GM19372 (cell line): Measurements from ENCODE around the gene STX16.

Experiments used
- ATAC-seq: cut with Tn5 transposase; IDR thresholded peaks from one replicate; pipeline ENCODE4 v1.9.1; 2021; ENCODE audit warnings: mild to moderate bottlenecking, low read depth, moderate library complexity; ENCODE audit not compliant: unreplicated experiment

STX16 gene

DNA sequence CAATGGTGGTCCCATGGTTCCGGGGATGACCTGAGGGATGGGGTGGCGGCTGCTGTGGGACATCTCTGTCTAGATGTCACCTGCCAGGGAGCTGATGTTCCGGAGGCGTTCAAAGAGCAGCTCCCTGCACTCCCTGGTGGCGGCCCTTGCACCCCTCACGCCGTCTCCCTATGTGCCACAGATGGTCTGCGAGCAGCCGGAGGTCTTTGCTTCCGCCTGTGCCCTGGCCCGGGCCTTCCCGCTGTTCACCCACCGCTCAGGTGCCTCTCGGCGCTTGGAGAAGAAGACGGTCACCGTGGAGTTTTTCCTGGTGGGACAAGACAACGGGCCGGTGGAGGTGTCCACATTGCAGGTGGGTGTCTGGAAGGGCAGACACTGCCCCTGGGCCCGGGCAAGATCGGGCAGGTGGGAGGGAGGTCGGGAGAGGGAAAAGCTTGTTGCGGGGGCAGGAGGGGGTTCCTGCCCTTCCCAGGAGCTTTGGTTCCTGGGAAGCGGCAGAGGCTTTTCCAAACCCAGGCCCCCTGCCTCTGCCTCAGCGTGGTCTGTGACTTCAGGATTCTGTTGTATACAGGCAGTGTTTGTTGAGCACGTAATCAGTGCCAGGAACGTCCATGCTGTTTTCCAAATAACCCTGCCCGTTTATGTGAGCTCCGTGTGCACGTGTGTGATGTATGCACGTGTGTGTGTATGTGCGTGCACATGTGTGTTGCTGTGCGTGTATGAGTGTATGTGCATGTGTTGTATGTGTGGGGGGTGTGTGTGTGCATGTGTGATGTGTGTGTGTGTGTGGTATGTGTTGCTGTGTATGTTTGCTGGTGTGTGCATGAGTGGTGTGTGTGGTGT is 43.4 kb downstream of the STX16 start:
- no peak for ATAC-seq

DNA sequence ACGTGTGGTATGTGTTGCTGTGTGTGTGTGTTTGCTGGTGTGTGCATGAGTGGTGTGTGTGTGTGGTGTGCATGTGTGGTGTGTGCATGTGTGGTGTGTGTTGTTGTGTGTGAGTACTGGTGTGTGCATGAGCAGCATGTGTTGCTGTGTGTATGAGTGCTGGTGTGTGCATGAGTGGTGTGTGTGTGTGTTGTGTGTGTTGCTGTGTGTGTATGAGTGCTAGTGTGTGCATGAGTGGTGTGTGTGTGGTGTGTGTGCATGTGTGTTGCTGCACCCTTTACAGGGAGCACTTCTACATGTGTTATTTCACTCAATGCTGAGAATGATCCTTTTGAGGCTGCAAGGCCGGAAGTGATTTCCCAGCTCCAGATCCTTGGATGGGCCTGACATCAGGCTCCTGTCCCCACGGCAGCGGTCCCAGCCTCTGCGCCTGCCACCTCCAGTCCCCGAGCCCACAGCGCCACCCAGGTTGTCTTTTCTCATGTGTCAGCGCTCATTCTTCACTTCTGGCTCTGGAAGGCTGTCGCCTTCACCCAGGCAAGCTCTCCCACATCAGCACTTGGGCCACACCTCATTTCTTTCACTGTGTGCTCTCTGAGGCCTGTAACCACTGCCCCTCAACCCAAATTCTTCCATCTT is 44.1 kb downstream of the STX16 start:
- no peak for ATAC-seq

DNA sequence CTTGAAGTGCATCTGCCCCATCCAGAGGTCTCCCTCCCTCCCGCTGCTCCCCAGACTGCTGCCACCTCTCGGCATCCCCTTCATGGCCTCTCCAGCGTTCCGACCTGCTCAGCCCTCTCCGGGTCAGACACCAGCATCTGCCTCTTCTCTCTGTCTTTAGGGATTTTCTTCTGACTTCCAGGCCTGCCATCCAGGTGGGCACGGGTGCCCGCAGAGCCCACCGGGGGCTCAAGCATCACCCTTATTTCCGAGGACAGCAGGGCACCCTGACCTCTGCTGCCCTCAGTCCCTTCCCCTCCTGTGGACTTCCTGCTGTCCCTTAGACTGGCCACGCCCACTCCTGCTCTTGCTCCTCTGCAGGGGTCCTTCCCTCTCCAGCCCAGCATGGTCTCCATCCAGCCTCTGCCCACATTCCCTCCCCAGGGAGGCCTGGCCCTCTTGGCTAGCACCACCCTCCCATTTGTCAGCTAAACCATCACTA is 44.9 kb downstream of the STX16 start:
- no peak for ATAC-seq

DNA sequence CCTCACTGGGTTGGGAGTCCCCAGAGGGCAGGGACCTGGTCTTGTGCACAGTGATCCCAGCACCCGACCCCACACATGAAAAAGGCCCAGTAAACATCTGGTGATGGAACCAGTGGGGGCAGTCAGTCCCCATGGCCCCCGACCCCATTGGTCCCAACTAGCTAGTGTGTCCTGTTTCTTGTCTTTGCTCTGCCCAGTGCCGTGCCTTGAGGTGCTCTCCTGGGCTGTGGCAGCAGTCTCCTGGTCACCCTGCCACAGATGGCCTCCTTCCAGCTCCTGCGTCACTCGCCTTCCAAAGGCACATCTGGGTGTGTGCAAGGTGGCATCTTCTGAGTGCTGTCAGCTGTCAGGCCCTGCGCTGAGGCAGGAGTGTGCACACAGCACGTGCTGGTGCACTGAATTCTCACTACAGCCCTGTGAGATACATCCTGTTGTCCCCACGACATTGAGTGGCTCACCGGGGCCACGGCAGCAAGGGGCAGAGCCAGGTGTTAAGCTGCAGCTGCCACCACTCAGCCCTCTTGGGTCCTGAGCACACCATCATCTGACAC is 45.4 kb downstream of the STX16 start:
- no peak for ATAC-seq

DNA sequence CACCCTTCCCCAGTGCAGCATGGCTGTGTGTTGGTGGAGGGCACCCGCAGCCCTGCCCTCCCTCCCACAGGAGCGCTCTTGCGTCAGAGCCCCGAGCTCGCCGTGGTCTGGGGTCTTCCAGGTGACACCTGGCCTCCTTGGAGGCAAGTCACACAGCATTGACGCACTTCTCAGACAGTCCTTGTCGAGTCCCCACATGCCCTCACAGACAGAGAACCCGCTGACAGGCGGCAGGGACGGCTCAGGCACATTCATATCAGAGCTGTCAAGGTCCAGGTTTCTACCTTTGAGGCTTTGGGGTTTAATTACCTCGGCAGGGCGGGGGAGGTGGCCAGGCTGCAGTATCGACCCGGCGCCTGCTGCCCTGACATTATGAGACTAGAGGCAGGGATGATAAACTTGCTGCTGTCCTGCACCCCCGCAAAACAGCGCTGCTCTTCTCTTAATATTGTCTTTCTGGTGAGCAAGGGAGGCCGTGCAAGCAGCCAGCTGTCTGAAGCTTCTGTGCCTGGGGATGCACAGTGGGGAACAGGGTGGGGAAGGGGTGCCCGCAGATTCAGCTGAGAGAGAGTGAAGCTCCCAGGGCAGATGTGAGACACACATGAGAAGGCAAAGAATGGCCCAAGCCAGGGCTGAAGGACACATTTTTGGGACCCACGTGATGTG is 46.3 kb downstream of the STX16 start:
- ATAC-seq: no peak

DNA sequence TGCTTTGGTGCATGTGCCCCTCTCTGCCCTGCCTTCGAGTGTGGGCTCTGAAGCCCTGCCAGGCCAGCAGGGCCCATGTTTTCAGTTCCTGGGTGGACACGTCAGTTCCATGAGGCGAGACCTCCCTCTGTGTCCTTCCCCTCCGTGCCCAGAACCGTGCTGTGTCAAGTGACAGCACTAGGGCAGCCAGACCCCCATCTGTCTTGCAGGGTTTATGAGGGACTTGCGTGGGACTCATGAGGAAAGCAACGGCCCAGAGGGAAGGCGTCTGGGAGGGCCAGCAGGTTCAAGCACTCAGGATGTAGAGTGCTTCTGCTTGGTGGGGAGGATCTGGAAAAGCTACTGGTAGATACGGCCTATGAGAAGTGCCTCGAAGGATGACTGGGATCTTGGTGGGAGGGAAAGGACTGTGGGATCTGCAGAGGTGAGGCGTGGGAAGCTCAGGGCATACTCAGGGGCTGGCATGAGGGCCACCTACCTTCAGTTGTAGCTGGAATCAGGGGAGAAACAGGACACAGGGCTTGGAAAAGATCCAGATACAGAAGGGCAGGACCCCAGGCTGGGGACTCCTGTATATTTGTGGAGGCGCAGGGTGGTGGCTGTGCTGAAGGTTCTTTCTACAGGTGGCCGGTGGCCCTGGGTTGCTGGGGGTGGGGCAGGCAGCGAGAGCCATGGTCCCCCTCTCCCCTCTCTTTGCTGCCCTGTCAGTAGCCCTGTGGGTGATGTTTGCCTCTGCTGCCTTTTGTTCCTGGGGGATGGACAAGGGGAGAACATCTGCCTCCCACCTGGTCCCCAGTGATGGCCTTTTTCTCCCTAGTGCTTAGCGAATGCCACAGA is 47.0 kb downstream of the STX16 start:
- no peak for ATAC-seq

DNA sequence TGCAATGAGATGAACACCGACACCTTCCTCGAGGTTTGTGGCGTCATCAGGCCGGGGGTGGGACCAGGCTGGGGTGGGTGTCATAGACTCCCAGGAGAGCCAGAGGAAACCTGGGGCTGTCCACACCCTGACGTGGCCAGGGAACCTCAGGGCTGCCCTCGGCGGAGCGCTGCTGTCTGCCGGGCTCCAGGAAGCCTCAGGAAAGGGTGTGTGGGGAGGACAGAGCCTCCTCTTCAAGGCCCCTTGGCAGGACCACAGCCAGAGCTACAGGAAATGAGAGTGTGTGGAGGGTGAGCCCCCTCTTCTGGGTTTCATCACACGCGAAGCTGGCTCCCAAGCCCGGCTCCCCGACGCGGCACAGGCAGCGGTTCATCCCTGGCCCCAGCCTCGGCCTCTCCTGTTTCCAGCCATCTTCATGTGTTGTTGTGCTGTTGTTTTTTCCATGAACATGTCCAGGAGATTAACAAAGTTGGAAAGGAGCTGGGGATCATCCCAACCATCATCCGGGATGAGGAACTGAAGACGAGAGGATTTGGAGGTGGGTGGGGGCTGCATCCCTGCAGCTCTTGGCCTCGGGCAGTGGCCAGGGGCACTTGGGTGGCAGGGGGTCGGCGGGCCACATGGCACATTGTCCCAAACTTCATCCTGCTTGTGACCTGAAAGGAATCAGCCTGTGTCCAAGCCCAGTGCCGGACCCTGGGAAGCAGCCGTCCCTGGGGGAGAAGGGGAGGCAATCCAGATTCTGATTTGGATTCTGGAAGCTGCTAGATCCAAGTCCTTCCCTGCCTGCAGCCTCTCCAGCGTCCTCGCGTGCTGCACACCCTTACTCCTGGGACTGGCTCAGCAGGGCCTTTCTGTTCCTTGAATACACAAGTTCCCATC is 47.9 kb downstream of the STX16 start:
- ATAC-seq: no peak

DNA sequence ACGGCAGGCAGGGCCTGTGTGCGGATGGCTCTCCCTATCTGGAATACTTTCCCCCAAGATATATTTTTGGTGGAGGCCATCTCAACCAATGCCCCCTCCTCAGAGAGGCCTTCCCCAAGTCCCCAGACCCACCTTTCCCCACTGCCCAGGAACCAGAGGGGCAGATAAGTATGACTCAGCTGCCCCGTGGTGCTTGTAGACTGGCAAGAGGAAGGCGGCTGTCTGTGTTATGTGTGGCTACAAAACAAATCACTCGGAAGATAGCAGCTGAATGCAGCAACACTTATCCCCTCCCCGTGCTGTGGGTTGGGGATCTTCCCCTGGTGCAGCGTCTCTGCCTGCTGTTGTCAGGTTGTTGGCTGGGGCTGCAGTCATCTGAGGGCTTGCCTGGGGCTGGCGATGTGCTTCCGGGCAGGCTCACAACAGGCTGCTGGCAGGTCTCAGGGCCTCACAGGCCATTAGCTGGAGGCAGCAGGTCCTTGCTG is 48.6 kb downstream of the STX16 start:
- ATAC-seq: no peak

DNA sequence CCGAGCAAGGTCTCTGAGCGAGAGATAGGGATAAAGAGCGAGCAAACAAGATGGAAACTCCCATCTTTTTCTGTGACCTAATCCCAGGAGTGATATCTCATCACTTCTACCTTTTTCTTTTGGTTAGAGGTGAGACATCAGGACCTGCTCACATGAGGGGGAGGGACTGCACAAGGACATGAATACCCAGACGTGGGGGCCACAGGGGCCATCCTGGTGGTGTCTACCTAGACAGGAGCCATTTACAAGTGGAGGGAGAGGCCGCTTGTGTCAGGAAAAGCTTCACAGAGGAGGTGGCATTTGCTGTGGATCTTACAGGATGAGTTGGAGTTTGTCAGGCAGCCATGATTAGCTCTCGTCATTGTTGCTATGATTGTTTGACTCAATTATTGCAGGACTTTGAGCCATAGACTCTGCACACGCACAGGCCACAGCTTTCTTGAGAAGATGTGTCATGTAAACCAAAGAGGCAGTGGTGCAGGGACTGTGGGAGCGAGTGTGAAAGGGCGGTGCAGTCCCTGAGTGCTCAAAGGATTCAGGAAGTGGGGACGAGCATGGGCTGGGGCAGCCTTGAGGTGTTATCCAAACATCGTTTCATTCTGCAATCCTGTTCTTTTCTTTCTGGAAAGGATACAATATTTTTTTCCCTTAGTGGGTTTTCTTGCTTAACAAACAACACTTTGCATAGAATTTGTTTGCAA is 49.2 kb downstream of the STX16 start:
- ATAC-seq: no peak

DNA sequence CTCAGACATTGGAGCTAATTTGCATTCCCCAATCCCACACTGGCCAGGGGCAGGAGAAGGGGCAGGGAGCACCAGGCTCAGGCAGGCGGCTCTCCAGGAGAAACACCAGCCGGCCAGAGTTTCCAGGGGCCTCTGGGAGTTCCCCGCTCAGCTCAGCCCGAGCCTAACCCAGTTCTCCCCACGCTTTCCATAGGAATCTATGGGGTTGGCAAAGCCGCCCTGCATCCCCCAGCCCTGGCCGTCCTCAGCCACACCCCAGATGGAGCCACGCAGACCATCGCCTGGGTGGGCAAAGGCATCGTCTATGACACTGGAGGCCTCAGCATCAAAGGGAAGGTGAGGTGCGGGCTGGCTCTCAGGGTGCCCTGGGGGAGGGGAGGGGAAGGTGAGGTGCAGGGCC is 49.7 kb downstream of the STX16 start:
- ATAC-seq: no peak

DNA sequence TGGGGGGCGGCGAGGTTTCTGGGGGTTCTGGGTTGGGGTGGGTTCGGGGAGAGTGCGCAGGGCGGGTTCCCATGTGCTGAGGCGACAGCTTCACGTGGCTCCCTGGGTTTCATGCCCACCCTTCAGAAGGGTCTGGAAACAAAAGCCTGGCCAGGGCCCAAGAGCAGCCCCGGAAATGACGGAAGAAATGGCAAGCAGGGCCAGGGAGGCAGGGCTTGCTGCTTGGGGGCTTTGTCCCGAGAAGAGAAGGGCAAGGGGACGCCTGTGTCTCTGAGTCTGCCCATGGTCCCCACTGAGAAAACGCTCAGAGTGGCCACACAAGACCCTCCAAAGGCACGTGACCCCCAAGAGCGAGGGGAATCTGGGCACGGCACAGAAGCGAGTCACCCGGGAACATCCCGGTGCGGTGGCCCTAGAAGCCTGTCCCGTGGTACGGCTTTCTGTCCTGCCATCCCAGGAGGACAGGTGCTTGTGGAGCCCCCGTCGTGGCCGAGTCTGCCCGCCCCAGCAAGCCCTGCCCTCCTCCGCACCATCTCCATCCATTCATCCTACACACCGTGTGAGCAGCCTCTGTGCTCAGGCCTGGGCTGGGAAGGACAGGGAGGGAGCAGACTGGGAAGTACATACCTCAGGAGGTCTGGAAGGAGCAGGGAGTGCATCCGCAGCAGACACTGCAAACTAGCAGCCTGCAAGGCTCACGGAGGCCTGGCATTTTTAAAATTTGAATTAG is 50.5 kb downstream of the STX16 start:
- ATAC-seq: no peak

DNA sequence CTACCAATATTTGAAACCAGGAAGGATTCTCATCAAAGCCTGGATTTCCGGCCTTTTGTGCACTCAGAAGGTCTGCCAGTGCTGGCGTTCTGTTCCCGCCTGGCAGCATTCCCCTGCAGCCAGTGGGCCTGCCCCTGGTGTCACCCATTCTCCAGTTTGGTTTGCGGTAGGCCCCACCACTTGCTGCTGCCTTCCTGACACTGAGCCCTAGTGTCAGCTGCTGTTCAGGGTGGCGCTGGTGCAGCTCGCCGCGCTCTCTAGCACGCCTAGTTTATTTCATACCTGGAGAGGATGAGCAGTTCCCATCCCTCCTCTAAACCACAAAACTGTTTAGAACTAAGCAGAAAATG is 51.1 kb downstream of the STX16 start:
- no peak for ATAC-seq

DNA sequence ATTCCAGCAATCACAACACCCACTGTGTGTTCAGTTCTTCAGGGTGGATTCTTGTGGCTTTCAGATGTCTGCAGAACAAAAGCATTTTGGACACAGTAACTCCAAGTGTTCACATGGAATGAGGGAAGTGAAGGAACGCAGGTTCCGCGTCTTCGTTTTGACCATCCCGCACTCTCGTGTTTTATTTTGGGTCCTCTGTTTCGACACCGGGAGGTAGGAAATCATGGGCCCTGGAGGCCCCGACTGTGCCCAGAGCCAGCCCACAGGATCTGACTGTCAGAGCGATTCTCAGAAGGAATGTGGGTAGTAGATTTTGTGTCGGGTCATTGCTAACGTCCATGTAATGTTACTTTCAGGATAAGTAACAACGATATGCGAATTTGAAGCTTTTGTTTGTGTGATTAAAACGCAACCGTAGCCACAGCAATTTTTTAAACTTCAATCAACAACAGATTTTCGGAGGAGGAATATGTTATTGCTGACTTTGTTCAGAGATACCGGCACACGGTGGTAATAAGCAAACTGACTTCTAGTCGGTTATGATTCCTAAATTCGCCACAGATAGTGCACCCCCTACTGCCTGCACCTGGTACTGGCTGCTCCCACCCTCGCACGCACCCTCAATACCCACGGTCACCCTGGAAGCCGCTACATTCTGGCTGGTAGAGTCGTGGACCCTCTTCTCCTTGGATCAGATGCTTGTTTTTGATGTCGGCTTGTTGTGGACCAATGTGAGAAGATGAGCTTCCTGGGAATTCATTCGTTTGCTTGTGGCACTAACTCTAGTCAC is 52.0 kb downstream of the STX16 start:
- no peak for ATAC-seq

DNA sequence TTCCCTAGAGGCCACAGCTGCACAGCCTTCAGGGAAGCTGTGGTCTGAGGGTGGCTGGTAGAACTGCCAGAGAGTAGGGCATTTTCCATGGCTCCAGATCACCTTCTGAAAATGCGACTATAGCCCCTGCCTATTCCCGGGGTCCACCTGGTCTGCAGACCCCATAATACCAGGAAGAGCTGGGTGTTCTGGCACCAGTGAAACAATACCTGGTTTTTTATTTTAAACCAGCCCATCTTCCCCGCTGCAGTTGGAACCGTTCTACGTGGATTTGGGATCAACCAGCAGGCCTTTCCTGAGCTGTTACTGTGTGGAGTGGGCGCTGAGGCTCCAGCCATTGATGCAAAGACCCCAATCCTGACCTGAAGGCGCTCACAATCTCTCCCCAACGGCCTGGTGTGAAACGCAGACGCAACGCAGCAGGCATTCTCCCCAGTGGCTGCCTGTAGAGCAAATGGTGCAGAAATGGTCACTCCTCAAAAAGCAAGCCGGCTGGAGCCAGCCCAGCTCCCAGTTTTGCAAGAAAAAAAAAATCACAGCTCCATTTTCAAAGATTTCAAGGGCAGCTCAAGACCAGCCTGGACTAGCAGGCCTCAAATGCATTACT is 52.8 kb downstream of the STX16 start:
- ATAC-seq: no peak

DNA sequence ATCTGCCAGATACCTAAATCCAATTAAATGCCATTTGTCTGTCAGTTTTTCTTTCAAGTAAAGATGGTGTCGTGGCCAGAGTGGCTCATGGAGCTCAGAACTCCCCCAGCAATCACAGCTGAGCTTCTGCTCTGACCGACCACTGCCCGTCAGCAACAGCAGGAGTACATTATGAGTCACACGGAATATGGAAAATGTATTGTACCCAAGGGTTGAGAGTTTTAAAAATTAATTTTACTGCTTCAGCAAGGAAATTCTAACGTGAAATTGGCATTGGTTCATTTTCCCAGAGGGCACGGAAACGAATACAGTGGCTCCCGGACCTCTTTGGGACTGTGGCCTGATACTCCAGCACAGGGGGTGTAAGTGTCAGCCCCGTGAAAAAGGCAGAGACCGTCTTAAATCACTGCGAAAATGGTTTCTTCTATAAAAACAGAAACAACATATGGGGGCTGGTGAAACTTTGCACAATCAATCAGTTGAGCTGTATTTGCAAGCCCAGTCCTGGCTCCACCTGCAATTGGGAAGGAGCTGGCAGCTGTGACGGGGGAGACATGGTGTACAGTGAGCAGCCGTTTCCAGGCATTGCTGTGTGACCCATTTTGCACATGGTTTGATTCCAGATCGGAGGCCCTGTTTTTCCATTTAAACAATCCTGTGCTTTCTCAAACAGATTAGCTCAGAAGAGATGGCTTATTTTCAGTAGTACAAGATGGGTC is 54.3 kb downstream of the STX16 start:
- no peak for ATAC-seq
